GM12878 (cell line): ENCODE measurements around the gene RIMS1. TPM values are rescaled to one million over a fixed set of nuclear protein-coding genes. Genes with fewer than 3 reads are reported as not detected.

Source experiments
- ATAC-seq: fragments of 200-7000 bp; cut with Tn5 transposase; 3 replicates; pipeline ENCODE4 v1.9.1; 2020; ENCODE audit warnings: mild to moderate bottlenecking, moderate library complexity
- BruUV-seq: library from RNA; stranded (reverse); fragments of 400-500 nt; replicated peaks from 2 replicates; lab custom pipeline; 2021; lab: Mats Ljungman, UMichigan
- CTCF ChIA-PET: fragments of 300-600 bp; sonication (Branson Sonifier 250); formaldehyde crosslinking; extraction: SDS; loops from one replicate; lab custom pipeline; 2021; ENCODE audit warnings: inconsistent platforms; lab: Yijun Ruan, JAX
- POLR2A ChIA-PET: fragments of 350-600 bp; formaldehyde crosslinking; extraction: SDS; loops from one replicate; lab custom pipeline; 2021; ENCODE audit warnings: inconsistent platforms; lab: Charles Lee
- RAD21 ChIA-PET: fragments of 300-600 bp; sonication (Branson Sonifier 250); formaldehyde crosslinking; loops from one replicate; lab custom pipeline; 2023; ENCODE audit warnings: antibody characterized with exemption; ENCODE audit not compliant: unreplicated experiment; lab: Charles Lee
- SMC1A ChIA-PET: fragments of 300-600 bp; sonication (Branson Sonifier 250); formaldehyde crosslinking; loops from one replicate; lab custom pipeline; 2023; ENCODE audit not compliant: unreplicated experiment, uncharacterized antibody; lab: Charles Lee
- DNase-seq: peaks from one replicate; pipeline ENCODE4 v3.0.0-alpha.2; 2011; ENCODE audit warnings: low read depth, low spot score
- FAIRE-seq: peaks from 3 replicates; lab custom pipeline; 2011; peaks lifted over from hg19 to GRCh38; lab: Jason Lieb, UNC
- H2AFZ ChIP-seq: 2 replicates; pipeline ENCODE4 v1.6.0; 2011; ENCODE audit warnings: low read depth, low read length, control low read depth; ENCODE audit not compliant: control insufficient read depth
- H3K27ac ChIP-seq: 2 replicates; pipeline ENCODE4 v1.5.1; 2011; ENCODE audit warnings: control low read depth; ENCODE audit not compliant: control insufficient read depth, insufficient read depth
- H3K27me3 ChIP-seq, 2 experiments: replicated peaks in 1 of 2; 2 replicates each; pipeline versions ENCODE4 v1.6.0 to v1.6.1; 2011; ENCODE audit warnings: low read length in 1 of 2; ENCODE audit not compliant: control insufficient read depth in 2 of 2, insufficient read depth in 2 of 2
- H3K36me3 ChIP-seq, 2 experiments: 2 replicates each; pipeline ENCODE4 v1.5.1; 2011; ENCODE audit warnings: low read length in 1 of 2; ENCODE audit not compliant: control insufficient read depth in 2 of 2, insufficient read depth in 2 of 2
- H3K4me1 ChIP-seq: 2 replicates; pipeline ENCODE4 v1.6.1; 2011; ENCODE audit warnings: mild to moderate bottlenecking, low read length, moderate library complexity, mixed read lengths; ENCODE audit not compliant: control insufficient read depth, insufficient read depth
- H3K4me2 ChIP-seq: 2 replicates; pipeline ENCODE4 v1.6.0; 2011; ENCODE audit warnings: control low read depth; ENCODE audit not compliant: control insufficient read depth, insufficient read depth
- H3K4me3 ChIP-seq: fragments of 200-600 bp; sonication (generic); 2 replicates; pipeline ENCODE4 v1.5.1; 2016
- H3K79me2 ChIP-seq: 2 replicates; pipeline ENCODE4 v1.6.0; 2011; ENCODE audit warnings: low read length; ENCODE audit not compliant: control insufficient read depth, insufficient read depth
- H3K9ac ChIP-seq: 2 replicates; pipeline ENCODE4 v1.8.0; 2011; ENCODE audit warnings: low read length, control low read depth, mixed read lengths; ENCODE audit not compliant: control insufficient read depth, insufficient read depth
- H3K9me3 ChIP-seq: replicated peaks from 3 replicates; pipeline ENCODE4 v1.5.1; 2011; ENCODE audit warnings: mild to moderate bottlenecking, low read length; ENCODE audit not compliant: control insufficient read depth, insufficient read depth
- H4K20me1 ChIP-seq: 2 replicates; pipeline ENCODE4 v1.6.0; 2011; ENCODE audit not compliant: control insufficient read depth, insufficient read depth
- BACH1 ChIP-seq: fragments of 450-650 bp; IDR thresholded peaks from 2 replicates; pipeline ENCODE4 v1.6.1; 2017; ENCODE audit warnings: mild to moderate bottlenecking, borderline replicate concordance
- CEBPB ChIP-seq, 2 experiments: fragments of 150-350 bp in 1 of 2; IDR thresholded peaks; 2 replicates each; pipeline ENCODE4 v1.6.1; 2012 to 2014; ENCODE audit warnings: low read depth in 2 of 2, low read length in 2 of 2, borderline replicate concordance in 1 of 2, inconsistent platforms in 1 of 2
- ETV6 ChIP-seq, 2 experiments: fragments of 450-650 bp in 1 of 2; IDR thresholded peaks in 1 of 2; conservative IDR thresholded peaks in 1 of 2; 2 replicates each; pipeline ENCODE4 v1.6.1; 2014; ENCODE audit warnings: antibody characterized with exemption in 1 of 2, borderline replicate concordance in 1 of 2, low read depth in 1 of 2, mild to moderate bottlenecking in 1 of 2, moderate library complexity in 1 of 2
- FOXK2 ChIP-seq: fragments of 450-650 bp; IDR thresholded peaks from 2 replicates; pipeline ENCODE4 v1.6.1; 2017; ENCODE audit warnings: mild to moderate bottlenecking, moderate library complexity
- IRF5 ChIP-seq: fragments of 450-650 bp; IDR thresholded peaks from 2 replicates; pipeline ENCODE4 v1.6.1; 2017; ENCODE audit warnings: borderline replicate concordance
- MTA2 ChIP-seq: fragments of 450-650 bp; IDR thresholded peaks from 2 replicates; pipeline ENCODE4 v1.6.1; 2016; ENCODE audit warnings: low read depth, mild to moderate bottlenecking, moderate library complexity
- MTA3 ChIP-seq: IDR thresholded peaks from 2 replicates; pipeline ENCODE4 v1.6.1; 2012; ENCODE audit warnings: low read length, inconsistent platforms, borderline replicate concordance
- PBX3 ChIP-seq: IDR thresholded peaks from 2 replicates; pipeline ENCODE4 v1.6.1; 2011; ENCODE audit warnings: mild to moderate bottlenecking, low read depth, low read length, moderate library complexity; ENCODE audit not compliant: insufficient replicate concordance
- RELA ChIP-seq: fragments of 450-650 bp; IDR thresholded peaks from 2 replicates; pipeline ENCODE4 v1.8.0; 2014; ENCODE audit warnings: borderline replicate concordance; ENCODE audit not compliant: partially characterized antibody
- SMARCA5 ChIP-seq: fragments of 450-650 bp; IDR thresholded peaks from 2 replicates; pipeline ENCODE4 v1.6.1; 2017; ENCODE audit warnings: mild to moderate bottlenecking
- TARDBP ChIP-seq: IDR thresholded peaks from 2 replicates; pipeline ENCODE4 v1.6.1; 2016; ENCODE audit warnings: borderline replicate concordance
- TCF7 ChIP-seq: IDR thresholded peaks from 2 replicates; pipeline ENCODE4 v1.6.1; 2014; ENCODE audit warnings: antibody characterized with exemption, borderline replicate concordance
- ZNF207 ChIP-seq: fragments of 450-650 bp; IDR thresholded peaks from 2 replicates; pipeline ENCODE4 v1.6.1; 2014; ENCODE audit warnings: antibody characterized with exemption, mild to moderate bottlenecking, borderline replicate concordance
- WGBS: methylation state at CpG from one replicate; pipeline ENCODE4 v1.1.6; 2016; ENCODE audit warnings: low lambda C conversion rate; ENCODE audit not compliant: insufficient replicate concordance, insufficient coverage; ENCODE audit errors: missing lambda C conversion rate; 5-methylcytosine and 5-hydroxymethylcytosine counted together
- in situ Hi-C: fragments of 300-500 bp; cut with MboI; formaldehyde crosslinking; loops from 9 replicates; pipeline ENCODE4 v1.14.3; 2018; ENCODE audit warnings: mixed read lengths
- intact Hi-C: fragments of 100-400 bp; cut with micrococcal nuclease; formaldehyde crosslinking; loops from one replicate; pipeline ENCODE4 v1.14.2; 2022; ENCODE audit not compliant: unreplicated experiment
- polyA plus RNA-seq, 11 experiments: library from polyadenylated mRNA; depleted of rRNA in 4 of 11; unstranded in 6 of 11; stranded (reverse) in 5 of 11; fragments of >200 nt; fragmentation: Nextera tagmentation in 4 of 11; fragmentation: Illumina TruSeq in 1 of 11; extraction: Ambion mirVana in 4 of 11; extraction: Trizol in 1 of 11; gene quantifications; 1 replicate in 1 of 11; 2 replicates in 10 of 11; pipeline versions ENCODE4 v1.2.1 to v1.2.3, GENCODE V29; 2011 to 2016; ENCODE audit warnings: inconsistent platforms in 2 of 11, missing spikeins in 2 of 11, low read depth in 1 of 11
- total RNA-seq, 4 experiments: library from RNA; depleted of rRNA in 3 of 4; stranded (reverse); fragments of >200 nt in 3 of 4; fragmentation: Illumina TruSeq in 1 of 4; extraction: Trizol in 1 of 4; gene quantifications; 2 replicates each; pipeline versions ENCODE4 v1.2.1 to v1.2.3, GENCODE V29; 2013 to 2021
- TF ChIP-seq, protein P1 (sequence below): IDR thresholded peaks from 2 replicates; pipeline ENCODE4 v1.6.1; 2011; ENCODE audit warnings: low read depth, low read length, improper control_type of control experiment, borderline replicate concordance
- TF ChIP-seq, protein P2 (sequence below): fragments of 450-650 bp; IDR thresholded peaks from 2 replicates; pipeline ENCODE4 v1.6.1; 2017; ENCODE audit warnings: mild to moderate bottlenecking, low read depth, inconsistent platforms; ENCODE audit not compliant: poor library complexity, severe bottlenecking

Gene RIMS1
- total and polyA plus RNA-seq, 10 of the 15 experiments (the other 5 are each of a cell fraction or from before 2014, with no cell fraction given): 0.05 to 0.76 (median 0.23) TPM

DNA sequence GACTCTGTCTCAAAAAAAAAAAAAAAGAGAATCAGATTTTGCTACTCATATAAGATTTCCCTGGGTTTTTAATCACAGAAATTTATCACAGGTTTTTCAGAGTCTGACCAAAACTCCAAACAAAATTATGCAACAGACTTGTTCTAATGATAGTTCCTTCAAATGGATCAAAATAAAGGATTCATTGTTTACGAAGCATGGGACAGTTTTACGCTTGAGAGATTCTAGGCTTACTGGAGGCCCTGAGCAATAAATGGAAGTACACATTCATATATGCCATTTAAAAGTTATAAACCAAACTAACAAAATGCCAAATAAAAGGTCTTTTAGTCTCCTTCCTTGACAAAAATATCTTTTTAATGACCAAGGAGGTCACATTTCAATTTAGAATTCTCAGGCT is 490.4 kb downstream of the RIMS1 start:
- no peak overlapping the region for H3K4me2 ChIP-seq
- POLR2A ChIA-PET: no interaction called here
- CTCF ChIA-PET: no interaction called here
- no peaks in the 10 kb centered on the region for H3K4me1 ChIP-seq
- no peak overlapping the region for H2AFZ ChIP-seq
- ATAC-seq (no peak), DNase-seq (no peak), FAIRE-seq (no peak)
- no TSS peak for BruUV-seq
- intact Hi-C loops (no loop called here), in situ Hi-C loops (no loop called here)
- no peak overlapping the region for H3K4me3 ChIP-seq
- no peaks in the 10 kb centered on the region for H4K20me1 ChIP-seq
- no peaks in the 10 kb centered on the region; a peak in 1 of 4 replicates for H3K27me3 ChIP-seq
- H3K9me3 ChIP-seq: no peaks in the 10 kb centered on the region
- no peaks in the 10 kb centered on the region for H3K79me2 ChIP-seq
- no peaks in the 10 kb centered on the region for H3K36me3 ChIP-seq
- RAD21 ChIA-PET: no interaction called here
- SMC1A ChIA-PET: no interaction called here
- H3K9ac ChIP-seq: no peak overlapping the region
- WGBS: 83% methylated on average over 2 of the region's 2 CpGs
- H3K27ac ChIP-seq: no peak overlapping the region
- TF ChIP-seq SMARCA5 (no peak), PBX3 (no peak), MTA2 (no peak), BACH1 (no peak), CEBPB (IDR thresholded peaks at IDR 0.05; ENCODE audit: borderline replicate concordance in 1 of 2, low read depth in 2 of 2, low read length in 2 of 2) (no peak), ETV6 (conservative IDR thresholded peaks at IDR 0.05 in 1 of 2, IDR thresholded peaks at IDR 0.05 in 1 of 2; ENCODE audit: borderline replicate concordance in 1 of 2, low read depth in 1 of 2) (no peak), TARDBP (no peak), FOXK2 (no peak), RELA (no peak), IRF5 (no peak), MTA3 (no peak), TCF7 (no peak), ZNF207 (no peak)
- TF ChIP-seq, protein P1, sequence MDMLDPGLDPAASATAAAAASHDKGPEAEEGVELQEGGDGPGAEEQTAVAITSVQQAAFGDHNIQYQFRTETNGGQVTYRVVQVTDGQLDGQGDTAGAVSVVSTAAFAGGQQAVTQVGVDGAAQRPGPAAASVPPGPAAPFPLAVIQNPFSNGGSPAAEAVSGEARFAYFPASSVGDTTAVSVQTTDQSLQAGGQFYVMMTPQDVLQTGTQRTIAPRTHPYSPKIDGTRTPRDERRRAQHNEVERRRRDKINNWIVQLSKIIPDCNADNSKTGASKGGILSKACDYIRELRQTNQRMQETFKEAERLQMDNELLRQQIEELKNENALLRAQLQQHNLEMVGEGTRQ: no peak
- TF ChIP-seq, protein P2, sequence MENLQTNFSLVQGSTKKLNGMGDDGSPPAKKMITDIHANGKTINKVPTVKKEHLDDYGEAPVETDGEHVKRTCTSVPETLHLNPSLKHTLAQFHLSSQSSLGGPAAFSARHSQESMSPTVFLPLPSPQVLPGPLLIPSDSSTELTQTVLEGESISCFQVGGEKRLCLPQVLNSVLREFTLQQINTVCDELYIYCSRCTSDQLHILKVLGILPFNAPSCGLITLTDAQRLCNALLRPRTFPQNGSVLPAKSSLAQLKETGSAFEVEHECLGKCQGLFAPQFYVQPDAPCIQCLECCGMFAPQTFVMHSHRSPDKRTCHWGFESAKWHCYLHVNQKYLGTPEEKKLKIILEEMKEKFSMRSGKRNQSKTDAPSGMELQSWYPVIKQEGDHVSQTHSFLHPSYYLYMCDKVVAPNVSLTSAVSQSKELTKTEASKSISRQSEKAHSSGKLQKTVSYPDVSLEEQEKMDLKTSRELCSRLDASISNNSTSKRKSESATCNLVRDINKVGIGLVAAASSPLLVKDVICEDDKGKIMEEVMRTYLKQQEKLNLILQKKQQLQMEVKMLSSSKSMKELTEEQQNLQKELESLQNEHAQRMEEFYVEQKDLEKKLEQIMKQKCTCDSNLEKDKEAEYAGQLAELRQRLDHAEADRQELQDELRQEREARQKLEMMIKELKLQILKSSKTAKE: no peak
